ENCODE measurements around the gene DLGAP1. TPM values are rescaled to one million over a fixed set of nuclear protein-coding genes. Genes with fewer than 3 reads are reported as not detected.

Gene DLGAP1
- total and polyA plus RNA-seq, 9 donors, result 2.0 to 42.7 (median 3.8) TPM

DNA sequence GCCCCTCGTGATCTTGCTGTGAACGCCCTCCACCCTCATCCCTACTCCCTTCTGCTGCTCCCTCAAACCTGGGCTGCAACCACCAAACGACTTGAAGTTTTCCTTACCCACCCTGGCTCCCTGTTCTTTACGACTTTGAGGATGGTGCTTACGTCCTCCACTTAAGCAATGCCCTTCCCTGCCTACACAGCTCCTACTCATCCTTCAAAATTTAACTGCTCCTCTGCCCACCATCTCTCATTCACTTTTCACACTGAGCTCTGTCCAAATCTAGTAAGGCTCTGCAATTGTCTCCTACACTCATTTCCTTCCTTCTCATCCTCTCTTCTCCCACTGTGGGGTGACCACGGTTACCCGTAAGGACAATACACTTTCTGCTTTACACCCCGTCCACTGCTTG is 554.1 kb downstream of the DLGAP1 start:
- 72 to 77% (median 76%) methylated on average over 8 of the region's 8 CpGs for WGBS, 3 donors
- no peak for TF ChIP-seq POLR2A (IDR thresholded peaks at IDR 0.05)
- no peak for TF ChIP-seq EP300 (IDR thresholded peaks at IDR 0.05)
- TF ChIP-seq, protein P1, sequence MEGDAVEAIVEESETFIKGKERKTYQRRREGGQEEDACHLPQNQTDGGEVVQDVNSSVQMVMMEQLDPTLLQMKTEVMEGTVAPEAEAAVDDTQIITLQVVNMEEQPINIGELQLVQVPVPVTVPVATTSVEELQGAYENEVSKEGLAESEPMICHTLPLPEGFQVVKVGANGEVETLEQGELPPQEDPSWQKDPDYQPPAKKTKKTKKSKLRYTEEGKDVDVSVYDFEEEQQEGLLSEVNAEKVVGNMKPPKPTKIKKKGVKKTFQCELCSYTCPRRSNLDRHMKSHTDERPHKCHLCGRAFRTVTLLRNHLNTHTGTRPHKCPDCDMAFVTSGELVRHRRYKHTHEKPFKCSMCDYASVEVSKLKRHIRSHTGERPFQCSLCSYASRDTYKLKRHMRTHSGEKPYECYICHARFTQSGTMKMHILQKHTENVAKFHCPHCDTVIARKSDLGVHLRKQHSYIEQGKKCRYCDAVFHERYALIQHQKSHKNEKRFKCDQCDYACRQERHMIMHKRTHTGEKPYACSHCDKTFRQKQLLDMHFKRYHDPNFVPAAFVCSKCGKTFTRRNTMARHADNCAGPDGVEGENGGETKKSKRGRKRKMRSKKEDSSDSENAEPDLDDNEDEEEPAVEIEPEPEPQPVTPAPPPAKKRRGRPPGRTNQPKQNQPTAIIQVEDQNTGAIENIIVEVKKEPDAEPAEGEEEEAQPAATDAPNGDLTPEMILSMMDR (IDR thresholded peaks at IDR 0.05), result no peak
- DNase-seq, result no peak
- H3K9me3 ChIP-seq, result no peaks in the 10 kb centered on the region
- no peaks in the 10 kb centered on the region for H3K4me1 ChIP-seq (ENCODE audit: insufficient read depth)
- intact Hi-C loops (cut with DNase I), result no loop called here
- H3K4me3 ChIP-seq, result no peak overlapping the region
- H3K27ac ChIP-seq, result no peak overlapping the region
- no peaks in the 10 kb centered on the region for H3K27me3 ChIP-seq
- H3K36me3 ChIP-seq, result no peaks in the 10 kb centered on the region

DNA sequence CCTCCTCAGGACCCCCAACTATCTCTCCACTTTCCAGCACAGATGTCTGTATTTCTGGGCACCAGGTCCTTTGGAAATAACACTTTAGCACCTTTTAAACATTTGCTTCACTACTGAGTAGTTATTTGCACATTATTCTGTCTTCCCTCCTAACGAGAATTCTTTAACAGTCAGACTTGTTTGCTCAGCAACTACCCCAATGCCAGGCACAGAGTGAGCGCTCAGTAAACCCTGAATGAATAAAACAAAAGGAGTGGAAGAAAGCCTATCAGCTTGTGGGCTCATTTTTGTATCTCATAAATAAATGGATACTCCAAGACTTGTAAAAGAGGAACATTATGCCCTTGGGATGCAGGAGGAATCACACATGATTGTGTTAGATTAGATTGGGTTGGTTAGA is 554.8 kb downstream of the DLGAP1 start:
- Histone ChIP-seq H3K27ac (no peak overlapping the region), H3K36me3 (no peaks in the 10 kb centered on the region), H3K4me1 (ENCODE audit: insufficient read depth) (no peaks in the 10 kb centered on the region), H3K27me3 (no peaks in the 10 kb centered on the region), H3K4me3 (no peak overlapping the region), H3K9me3 (no peaks in the 10 kb centered on the region)
- no peak for DNase-seq
- intact Hi-C loops (cut with DNase I), result no loop called here
- TF ChIP-seq EP300 (IDR thresholded peaks at IDR 0.05) (no peak), POLR2A (IDR thresholded peaks at IDR 0.05) (no peak)
- TF ChIP-seq, protein P1 (IDR thresholded peaks at IDR 0.05), result no peak
- 47 to 59% (median 54%) methylated on average over 2 of the region's 2 CpGs for WGBS, 3 donors

DNA sequence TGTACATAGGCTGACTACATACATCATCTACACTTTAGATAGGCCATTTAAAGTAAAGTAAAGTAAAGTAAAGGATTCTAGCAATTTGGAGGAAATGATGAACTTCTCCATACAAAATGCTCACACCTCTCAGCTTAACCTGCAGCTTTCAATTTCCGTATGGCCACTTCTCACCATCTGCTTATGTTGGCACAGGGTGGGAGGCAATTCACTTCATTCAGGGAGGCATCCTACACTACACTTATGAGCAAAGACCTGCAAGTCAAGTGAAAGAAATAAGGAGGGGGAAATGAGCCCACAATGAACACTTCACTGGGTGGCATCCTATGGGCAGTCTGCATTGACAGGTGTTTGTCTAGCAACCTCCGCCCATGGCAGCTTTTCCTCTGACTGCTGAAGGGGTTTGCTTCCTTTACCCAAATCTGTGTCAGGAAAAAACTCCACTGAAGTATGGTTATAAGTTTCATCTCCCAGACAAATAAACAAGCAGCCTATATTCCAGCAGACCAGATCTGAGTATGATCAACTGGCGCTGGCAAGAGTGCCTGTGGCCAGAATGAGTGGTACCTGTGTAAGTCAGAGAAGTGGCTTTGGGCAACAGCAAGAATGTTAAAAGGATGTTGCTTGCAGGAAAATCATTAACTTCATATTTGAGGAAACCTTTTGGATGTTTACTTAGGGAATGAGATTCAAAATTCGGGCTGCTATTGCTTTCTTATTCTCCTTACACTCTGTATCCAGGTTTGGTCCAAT is 556.1 kb downstream of the DLGAP1 start:
- Histone ChIP-seq H3K4me1 (ENCODE audit: insufficient read depth) (no peaks in the 10 kb centered on the region), H3K27me3 (no peaks in the 10 kb centered on the region), H3K9me3 (no peaks in the 10 kb centered on the region), H3K36me3 (no peaks in the 10 kb centered on the region), H3K27ac (no peak overlapping the region), H3K4me3 (no peak overlapping the region)
- WGBS, 3 donors, result 79 to 90% (median 85%) methylated on average over 4 of the region's 4 CpGs
- no peak for TF ChIP-seq EP300 (IDR thresholded peaks at IDR 0.05)
- TF ChIP-seq, protein P1 (IDR thresholded peaks at IDR 0.05), result no peak
- intact Hi-C loops (cut with DNase I), result no loop called here
- DNase-seq, result no peak

DNA sequence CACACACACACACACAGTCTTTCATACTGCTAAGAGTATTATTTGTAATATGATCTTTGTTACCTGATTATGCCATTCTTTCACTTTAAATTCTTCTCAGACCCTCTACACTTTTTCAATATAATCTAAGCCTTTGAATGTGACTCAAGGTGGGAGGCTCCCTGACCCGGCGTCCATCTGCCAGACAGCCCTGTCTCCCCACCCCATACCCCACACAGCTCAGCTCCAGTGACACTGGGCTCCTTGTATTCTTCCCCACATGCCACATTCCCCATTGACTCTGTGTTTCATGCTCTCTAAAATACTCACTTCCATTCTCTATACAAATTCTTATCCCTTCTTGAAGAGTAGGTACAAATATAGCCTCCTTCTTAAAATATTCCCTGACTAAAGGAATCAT is 563.0 kb downstream of the DLGAP1 start:
- Histone ChIP-seq H3K9me3 (no peaks in the 10 kb centered on the region), H3K36me3 (no peaks in the 10 kb centered on the region), H3K4me3 (no peak overlapping the region), H3K27me3 (no peaks in the 10 kb centered on the region), H3K27ac (no peak overlapping the region), H3K4me1 (ENCODE audit: insufficient read depth) (no peaks in the 10 kb centered on the region)
- no peak for DNase-seq
- intact Hi-C loops (cut with DNase I), result no loop called here
- TF ChIP-seq, protein P1 (IDR thresholded peaks at IDR 0.05), result no peak
- TF ChIP-seq POLR2A (IDR thresholded peaks at IDR 0.05) (no peak), EP300 (IDR thresholded peaks at IDR 0.05) (no peak)
- WGBS, 3 donors, result 25 to 29% (median 28%) methylated on average over 2 of the region's 2 CpGs
